TTC549 (cell line): ENCODE data around the gene MAN2A2.
"Not testable (repeated sequence)": the region's sequence is repeated elsewhere in the genome, so short reads cannot be mapped to it uniquely, and the experiment has no call there.

ENCODE experiments used
- FAIRE-seq: peaks from 2 replicates; lab custom pipeline; 2012; peaks lifted over from hg19 to GRCh38; lab: Jason Lieb, UNC

The MAN2A2 gene

GRCh38 chr15:90921887-90922286, 18.8 kb downstream of the MAN2A2 start:
- no peak for FAIRE-seq

- FAIRE-seq, result not testable (repeated sequence)
Measured at GRCh38 chr15:90922712-90923322, 19.7 kb downstream of the MAN2A2 start.

GRCh38 chr15:90924375-90924774, 21.3 kb downstream of the MAN2A2 start:
- no peak for FAIRE-seq

GRCh38 chr15:90926766-90927165, 23.7 kb downstream of the MAN2A2 start:
- FAIRE-seq, result not testable (repeated sequence)

- FAIRE-seq, result not testable (repeated sequence)
Measured at GRCh38 chr15:90928106-90928505, 25.0 kb downstream of the MAN2A2 start.

- FAIRE-seq, result no peak
Measured at GRCh38 chr15:90929246-90930019, 26.3 kb downstream of the MAN2A2 start.

GRCh38 chr15:90930861-90931574, 27.9 kb downstream of the MAN2A2 start:
- no peak for FAIRE-seq

- FAIRE-seq, result no peak
Measured at GRCh38 chr15:90931575-90931827, 28.4 kb downstream of the MAN2A2 start.

GRCh38 chr15:90931828-90932659, 28.9 kb downstream of the MAN2A2 start, which contains the start of gene HDDC3:
TSS of gene HDDC3 (minus strand) at chr15:90932549. CDS start at chr15:90932540, 9 bp downstream.
- no peak for FAIRE-seq

- no peak for FAIRE-seq
Measured at GRCh38 chr15:90932660-90932991, 29.5 kb downstream of the MAN2A2 start.

- FAIRE-seq, result no peak
Measured at GRCh38 chr15:90933301-90933700, 30.2 kb downstream of the MAN2A2 start.

GRCh38 chr15:90934256-90934948, 31.3 kb downstream of the MAN2A2 start:
- no peak for FAIRE-seq

GRCh38 chr15:90934949-90935751, 32.0 kb downstream of the MAN2A2 start, which contains the start of gene UNC45A:
TSS of gene UNC45A (plus strand) at chr15:90935285. CDS start at chr15:90935325, 40 bp downstream.
- no peak for FAIRE-seq

GRCh38 chr15:90936823-90937222, 33.7 kb downstream of the MAN2A2 start:
- no peak for FAIRE-seq

GRCh38 chr15:90938261-90938660, 35.2 kb downstream of the MAN2A2 start:
- no peak for FAIRE-seq

- no peak for FAIRE-seq
Measured at GRCh38 chr15:90939756-90940155, 36.7 kb downstream of the MAN2A2 start.

- FAIRE-seq, result no peak
Measured at GRCh38 chr15:90941038-90941437, 37.9 kb downstream of the MAN2A2 start.

- FAIRE-seq, result no peak
Measured at GRCh38 chr15:90942354-90943120, 39.4 kb downstream of the MAN2A2 start.

GRCh38 chr15:90945091-90945490, 42.0 kb downstream of the MAN2A2 start:
- no peak for FAIRE-seq

GRCh38 chr15:90946538-90946937, 43.4 kb downstream of the MAN2A2 start:
- no peak for FAIRE-seq
